GM21723 (cell line): ENCODE measurements around the gene OSR1.
"Not testable (repeated sequence)": the region's sequence is repeated elsewhere in the genome, so short reads cannot be mapped to it uniquely, and the experiment has no call there.

Experiments used
- ATAC-seq: cut with Tn5 transposase; IDR thresholded peaks from one replicate; pipeline ENCODE4 v1.9.1; 2021; ENCODE audit warnings: mild to moderate bottlenecking, moderate library complexity; ENCODE audit not compliant: unreplicated experiment

The OSR1 gene

GRCh38 chr2:19337202-19337601 lies 21.2 kb downstream of the OSR1 start:
- no peak for ATAC-seq

- no peak for ATAC-seq
Observed at GRCh38 chr2:19336781-19337180, 21.6 kb downstream of the OSR1 start.

GRCh38 chr2:19332503-19332902 lies 25.9 kb downstream of the OSR1 start:
- no peak for ATAC-seq

GRCh38 chr2:19331450-19331849 lies 27.0 kb downstream of the OSR1 start:
- ATAC-seq: no peak

- no peak for ATAC-seq
Observed at GRCh38 chr2:19330436-19330835, 28.0 kb downstream of the OSR1 start.

- no peak for ATAC-seq
Observed at GRCh38 chr2:19329445-19329844, 29.0 kb downstream of the OSR1 start.

GRCh38 chr2:19327496-19327895 lies 30.9 kb downstream of the OSR1 start:
- ATAC-seq: no peak

- no peak for ATAC-seq
Observed at GRCh38 chr2:19321946-19322345, 36.5 kb downstream of the OSR1 start.

- ATAC-seq: no peak
Observed at GRCh38 chr2:19320813-19321212, 37.6 kb downstream of the OSR1 start.

- no peak for ATAC-seq
Observed at GRCh38 chr2:19319698-19320097, 38.7 kb downstream of the OSR1 start.

GRCh38 chr2:19319064-19319463 lies 39.4 kb downstream of the OSR1 start:
- ATAC-seq: no peak

- ATAC-seq: no peak
Observed at GRCh38 chr2:19313553-19313952, 44.9 kb downstream of the OSR1 start.

GRCh38 chr2:19312949-19313348 lies 45.5 kb downstream of the OSR1 start:
- ATAC-seq: no peak

GRCh38 chr2:19306065-19306464 lies 52.4 kb downstream of the OSR1 start:
- ATAC-seq: not testable (repeated sequence)

GRCh38 chr2:19305400-19306055 lies 52.9 kb downstream of the OSR1 start:
- ATAC-seq: not testable (repeated sequence)

- no peak for ATAC-seq
Observed at GRCh38 chr2:19301706-19302105, 56.7 kb downstream of the OSR1 start.
